Muscle of arm (tissue), 12 donors: Measurements from ENCODE around the gene IKBIP. TPM values are rescaled to one million over a fixed set of nuclear protein-coding genes. Genes with fewer than 3 reads are reported as not detected.
"Not testable (repeated sequence)": the region's sequence is repeated elsewhere in the genome, so short reads cannot be mapped to it uniquely, and the experiment has no call there.

ENCODE experiments used
- DNase-seq: peaks from one replicate; pipeline ENCODE4 v3.0.0-alpha.2; 2013
- polyA plus RNA-seq, 12 donors: library from polyadenylated mRNA; unstranded; fragments of 120-200 nt; gene quantifications; one replicate each; pipeline ENCODE4 v1.2.1, GENCODE V29; 2013; ENCODE audit not compliant: insufficient read length in 12 of 12

The IKBIP gene
- polyA plus RNA-seq, 12 donors, result 19.0 to 48.2 (median 24.7) TPM; not detected in 1

GRCh38 chr12:98645572-98646067, 1.0 kb upstream of the IKBIP start:
- peak; percentile 39 for DNase-seq

GRCh38 chr12:98644433-98644711, 216 bp downstream of the IKBIP start:
- DNase-seq, result no peak

- DNase-seq, result not testable (repeated sequence)
Measured at GRCh38 chr12:98642801-98643200, 1.8 kb downstream of the IKBIP start.

- DNase-seq, result no peak
Measured at GRCh38 chr12:98639491-98639890, 5.1 kb downstream of the IKBIP start.

- no peak for DNase-seq
Measured at GRCh38 chr12:98638009-98638408, 6.6 kb downstream of the IKBIP start.

- DNase-seq, result no peak
Measured at GRCh38 chr12:98637068-98637467, 7.5 kb downstream of the IKBIP start.

- DNase-seq, result no peak
Measured at GRCh38 chr12:98635657-98636323, 8.8 kb downstream of the IKBIP start.

GRCh38 chr12:98618952-98619351, 25.6 kb downstream of the IKBIP start:
- DNase-seq, result no peak

GRCh38 chr12:98612696-98613334, 31.8 kb downstream of the IKBIP start:
- DNase-seq, result no peak

GRCh38 chr12:98610596-98610995, 34.0 kb downstream of the IKBIP start:
- DNase-seq, result no peak

GRCh38 chr12:98606359-98606988, 38.1 kb downstream of the IKBIP start:
- DNase-seq, result no peak

- DNase-seq, result no peak
Measured at GRCh38 chr12:98601924-98602323, 42.7 kb downstream of the IKBIP start.

- DNase-seq, result not testable (repeated sequence)
Measured at GRCh38 chr12:98597313-98597712, 47.3 kb downstream of the IKBIP start.

- DNase-seq, result no peak
Measured at GRCh38 chr12:98595243-98595988, 49.2 kb downstream of the IKBIP start.

GRCh38 chr12:98594050-98594835, 50.3 kb downstream of the IKBIP start:
- DNase-seq, result peak; percentile 41

GRCh38 chr12:98593351-98594049, 51.1 kb downstream of the IKBIP start, which contains the start of gene SLC25A3:
SLC25A3 (plus strand) TSS chr12:98593686; CDS start chr12:98593979, 293 bp downstream.
- DNase-seq, result peak; percentile 98

- no peak for DNase-seq
Measured at GRCh38 chr12:98592825-98593322, 51.7 kb downstream of the IKBIP start.

GRCh38 chr12:98591209-98591608, 53.4 kb downstream of the IKBIP start:
- no peak for DNase-seq

- DNase-seq, result no peak
Measured at GRCh38 chr12:98587084-98587483, 57.5 kb downstream of the IKBIP start.

GRCh38 chr12:98582093-98582492, 62.5 kb downstream of the IKBIP start:
- no peak for DNase-seq

- DNase-seq, result no peak
Measured at GRCh38 chr12:98581101-98581500, 63.5 kb downstream of the IKBIP start.
